Measurements from ENCODE around the gene RASAL2.
"Not testable (repeated sequence)": the region's sequence is repeated elsewhere in the genome, so short reads cannot be mapped to it uniquely, and the experiment has no call there.

The RASAL2 gene

GRCh38 chr1:178088651-178089050 is 5.3 kb upstream of the RASAL2 start:
- TF ChIP-seq ZFX (IDR thresholded peaks at IDR 0.05; ENCODE audit: borderline replicate concordance): no peak
- no peak for TF ChIP-seq CTCF (IDR thresholded peaks at IDR 0.05)
- H3K27ac ChIP-seq: no peak overlapping the region

DNA sequence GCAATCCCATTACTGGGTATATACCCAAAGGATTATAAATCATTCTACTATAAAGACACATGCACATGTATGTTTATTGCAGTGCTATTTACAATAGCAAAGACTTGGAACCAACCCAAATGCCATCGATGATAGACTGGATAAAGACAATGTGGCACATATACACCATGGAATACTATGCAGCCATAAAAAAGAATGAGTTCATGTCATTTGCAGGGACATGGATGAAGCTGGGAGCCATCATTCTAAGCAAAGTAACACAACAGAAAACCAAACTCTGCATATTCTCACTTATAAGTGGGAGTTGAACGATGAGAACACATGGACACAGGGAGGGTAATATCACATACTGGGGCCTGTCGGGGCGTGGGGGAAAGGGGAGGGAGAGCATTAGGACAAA is 2.5 kb upstream of the RASAL2 start:
- not testable (repeated sequence) for H3K27ac ChIP-seq

- H3K27ac ChIP-seq: no peak overlapping the region
- TF ChIP-seq ZFX (IDR thresholded peaks at IDR 0.05; ENCODE audit: borderline replicate concordance) (no peak), CTCF (IDR thresholded peaks at IDR 0.05) (no peak)
Measured at GRCh38 chr1:178091986-178092745, 1.7 kb upstream of the RASAL2 start.

DNA sequence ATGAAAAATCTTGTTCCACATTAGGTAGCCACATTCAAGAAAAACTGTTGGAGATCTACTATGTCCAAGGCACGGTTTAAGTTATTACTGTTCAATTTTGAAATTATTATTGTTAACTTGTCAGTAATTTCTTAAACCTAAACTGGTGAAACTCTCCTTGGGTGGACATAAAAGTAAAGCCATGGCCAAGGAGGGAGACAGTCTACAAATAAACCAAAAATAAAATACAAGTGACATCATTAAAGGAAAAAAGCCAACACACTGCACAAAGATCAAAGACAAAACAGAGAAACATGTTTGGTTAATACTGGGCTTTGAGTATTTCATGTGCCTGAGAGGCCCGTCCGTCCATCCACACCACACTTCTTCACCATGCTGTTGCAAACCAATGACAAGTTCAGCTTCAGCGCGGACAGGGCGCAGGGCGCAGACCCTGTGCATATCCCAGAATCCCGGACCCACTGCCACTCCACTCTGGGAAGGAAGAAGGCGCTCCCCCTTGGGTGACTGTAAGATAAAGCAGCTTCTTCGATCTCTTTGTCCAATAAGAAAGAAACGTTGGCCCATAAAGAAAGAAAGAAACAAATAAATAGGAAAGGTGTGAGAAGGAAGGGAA is 918 bp upstream of the RASAL2 start:
- TF ChIP-seq CTCF (IDR thresholded peaks at IDR 0.05) (no peak), ZFX (IDR thresholded peaks at IDR 0.05; ENCODE audit: borderline replicate concordance) (no peak)
- H3K27ac ChIP-seq: peak overlapping the region; percentile 76

DNA sequence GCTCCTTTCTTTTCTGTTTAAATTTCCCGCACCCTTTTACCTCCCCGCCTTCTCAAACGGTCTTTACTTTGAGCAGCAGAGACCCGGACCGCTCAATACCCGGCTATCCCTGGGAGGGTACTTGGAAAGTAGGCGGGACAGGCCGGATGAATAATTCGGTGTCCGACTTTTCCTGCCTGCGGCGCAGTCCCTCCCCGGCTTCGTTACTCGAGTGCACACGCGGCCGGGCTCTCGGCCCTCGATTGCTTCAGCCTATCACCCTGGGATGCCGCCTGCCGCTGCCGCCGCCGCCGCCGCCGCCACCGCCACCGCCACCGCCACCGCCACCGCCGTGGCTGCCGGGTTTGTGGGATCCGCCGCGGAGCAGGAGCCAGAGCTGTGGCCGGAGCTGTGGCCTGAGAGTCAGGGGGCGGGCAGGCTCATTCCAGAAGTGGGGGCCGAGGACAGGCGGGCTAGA is 382 bp upstream of the RASAL2 start:
- no peak for TF ChIP-seq ZFX (IDR thresholded peaks at IDR 0.05; ENCODE audit: borderline replicate concordance)
- no peak for TF ChIP-seq CTCF (IDR thresholded peaks at IDR 0.05)
- peak overlapping the region; percentile 76 for H3K27ac ChIP-seq

- peak overlapping the region; percentile 76 for H3K27ac ChIP-seq
- no peak for TF ChIP-seq CTCF (IDR thresholded peaks at IDR 0.05)
- no peak for TF ChIP-seq ZFX (IDR thresholded peaks at IDR 0.05; ENCODE audit: borderline replicate concordance)
Measured at GRCh38 chr1:178094739-178095645, 1.1 kb downstream of the RASAL2 start.

DNA sequence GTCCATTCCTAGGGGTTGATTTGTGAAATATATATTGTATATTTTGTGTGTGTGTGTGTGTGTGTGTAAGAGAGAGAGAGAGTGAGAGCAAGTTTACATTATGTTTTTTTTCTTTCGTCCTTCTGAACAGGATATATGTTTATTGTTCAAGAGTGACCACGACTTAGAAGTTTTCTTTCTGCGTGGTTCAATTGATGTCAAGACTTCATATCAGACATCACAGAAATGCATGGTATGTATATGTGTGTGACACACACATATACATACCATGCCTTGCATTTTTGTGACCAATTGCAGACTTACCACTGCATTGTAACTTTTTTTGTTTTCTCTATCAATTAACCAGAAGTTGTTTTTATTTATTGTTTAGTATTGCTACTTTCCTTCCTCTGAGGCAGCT is 2.5 kb downstream of the RASAL2 start:
- H3K27ac ChIP-seq: no peak overlapping the region
- TF ChIP-seq CTCF (IDR thresholded peaks at IDR 0.05) (no peak), ZFX (IDR thresholded peaks at IDR 0.05; ENCODE audit: borderline replicate concordance) (no peak)

Measured in 22Rv1 (cell line).